GM19463 (cell line): ENCODE data around the gene PARP16.
A peak's percentile ranks its signal among the peaks of the same experiment; 100 is the strongest.

ENCODE experiments used
- ATAC-seq: cut with Tn5 transposase; IDR thresholded peaks from one replicate; pipeline ENCODE4 v1.9.1; 2021; ENCODE audit warnings: mild to moderate bottlenecking, moderate library complexity; ENCODE audit not compliant: unreplicated experiment

PARP16 gene, protein sequence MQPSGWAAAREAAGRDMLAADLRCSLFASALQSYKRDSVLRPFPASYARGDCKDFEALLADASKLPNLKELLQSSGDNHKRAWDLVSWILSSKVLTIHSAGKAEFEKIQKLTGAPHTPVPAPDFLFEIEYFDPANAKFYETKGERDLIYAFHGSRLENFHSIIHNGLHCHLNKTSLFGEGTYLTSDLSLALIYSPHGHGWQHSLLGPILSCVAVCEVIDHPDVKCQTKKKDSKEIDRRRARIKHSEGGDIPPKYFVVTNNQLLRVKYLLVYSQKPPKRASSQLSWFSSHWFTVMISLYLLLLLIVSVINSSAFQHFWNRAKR

DNA sequence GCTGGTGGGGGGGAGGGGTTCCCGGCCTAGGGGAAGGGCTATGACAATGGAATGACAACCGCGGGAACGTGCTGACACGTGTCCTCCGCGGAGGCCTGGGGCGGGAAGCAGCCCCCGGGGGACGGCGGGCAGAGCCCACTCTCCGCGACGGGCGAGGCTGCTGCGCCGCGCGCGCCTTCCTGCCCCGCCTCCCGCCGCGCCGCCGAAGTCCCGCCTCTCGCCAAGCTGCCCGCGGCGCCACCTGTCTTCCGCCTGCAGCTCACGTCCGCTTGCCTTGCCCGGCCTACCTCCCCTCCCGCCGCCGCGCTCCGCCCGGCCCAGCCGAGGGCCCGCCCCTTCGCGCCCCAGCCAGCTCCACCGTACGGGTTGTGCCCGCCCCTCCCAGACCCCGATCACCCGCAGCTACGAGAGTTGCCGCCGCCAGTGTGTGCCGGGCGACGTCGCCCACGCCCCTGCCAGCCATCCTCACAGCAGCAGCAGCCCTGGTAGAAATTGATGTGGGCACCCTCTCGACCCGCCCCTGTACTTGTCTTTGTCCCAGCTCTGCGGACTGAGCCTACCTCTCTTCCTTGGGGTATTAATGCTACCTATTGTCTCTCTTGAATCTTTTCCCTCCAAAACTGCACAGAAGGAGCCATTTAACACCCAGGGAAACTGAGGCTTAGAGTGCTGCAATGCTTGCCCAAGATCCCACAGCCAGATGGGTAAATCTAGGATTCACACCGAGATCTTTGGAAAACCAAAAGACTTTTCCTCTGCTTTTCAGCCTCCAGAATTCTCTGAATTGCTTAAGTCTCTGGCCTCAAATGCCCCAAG, at the start of gene PARP16:
Gene PARP16 (minus strand): TSS at position 180 of the 816 bp plus-strand sequence. CDS start 457 bp downstream, outside the sequence.
- peak; percentile 95 for ATAC-seq

DNA sequence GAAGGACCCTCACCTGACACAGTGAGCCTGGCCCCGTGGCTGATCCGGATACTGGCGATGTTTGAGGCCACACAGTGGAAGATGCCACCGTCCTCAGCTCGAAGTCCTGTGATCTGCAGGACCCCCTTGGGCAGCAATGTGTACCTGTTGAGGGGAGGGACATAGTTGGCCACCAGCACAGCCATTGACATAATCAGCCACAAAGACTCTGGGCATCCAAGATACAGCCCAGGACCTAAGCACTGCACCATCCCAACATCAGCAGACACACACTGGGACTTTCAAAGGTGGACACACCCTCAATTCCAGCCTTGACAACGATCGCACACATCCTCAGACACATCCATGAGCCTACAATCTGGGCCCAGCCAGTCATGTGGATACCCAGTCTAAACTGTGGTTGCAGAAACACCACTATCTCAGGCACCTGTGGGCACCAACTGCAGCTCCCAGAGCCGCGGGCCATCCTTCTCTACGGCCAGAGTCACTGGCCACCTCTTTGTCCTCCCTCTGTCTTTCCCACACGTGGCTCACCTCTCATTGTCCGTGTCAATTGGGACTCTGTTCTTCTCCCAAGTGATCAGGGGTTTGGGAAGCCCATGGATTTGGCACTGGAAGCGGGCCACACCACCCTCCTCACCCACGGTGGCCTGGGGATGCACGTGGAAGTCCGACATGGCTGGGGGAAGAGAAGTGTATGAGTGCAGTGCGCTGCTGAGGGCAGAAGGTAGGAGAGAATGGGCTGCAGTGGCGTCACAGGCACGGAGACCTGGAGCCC, 48.8 kb upstream of the PARP16 start:
- no peak for ATAC-seq

- ATAC-seq = no peak
Observed at GRCh38 chr15:65334586-65335231, 48.0 kb upstream of the PARP16 start.

DNA sequence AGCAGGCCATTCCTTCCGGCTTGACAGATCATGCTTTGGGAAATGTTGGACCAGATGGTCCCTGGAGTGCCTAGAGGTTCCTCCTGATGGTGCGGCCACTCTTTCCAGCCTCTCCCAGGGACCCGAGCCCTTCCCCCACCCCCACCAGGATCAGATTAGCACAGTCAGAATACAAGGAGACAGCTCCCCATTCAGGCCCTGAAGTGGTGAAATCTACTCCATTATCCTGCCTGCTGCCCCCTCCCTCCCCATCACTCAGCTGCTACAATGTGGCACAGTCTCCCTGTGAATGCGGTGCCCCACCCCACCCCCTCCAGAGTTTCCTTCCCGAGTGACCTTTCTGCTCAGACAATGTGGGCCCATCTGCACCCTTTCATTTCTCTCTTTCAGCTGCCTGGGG, 47.2 kb upstream of the PARP16 start:
- ATAC-seq = no peak

DNA sequence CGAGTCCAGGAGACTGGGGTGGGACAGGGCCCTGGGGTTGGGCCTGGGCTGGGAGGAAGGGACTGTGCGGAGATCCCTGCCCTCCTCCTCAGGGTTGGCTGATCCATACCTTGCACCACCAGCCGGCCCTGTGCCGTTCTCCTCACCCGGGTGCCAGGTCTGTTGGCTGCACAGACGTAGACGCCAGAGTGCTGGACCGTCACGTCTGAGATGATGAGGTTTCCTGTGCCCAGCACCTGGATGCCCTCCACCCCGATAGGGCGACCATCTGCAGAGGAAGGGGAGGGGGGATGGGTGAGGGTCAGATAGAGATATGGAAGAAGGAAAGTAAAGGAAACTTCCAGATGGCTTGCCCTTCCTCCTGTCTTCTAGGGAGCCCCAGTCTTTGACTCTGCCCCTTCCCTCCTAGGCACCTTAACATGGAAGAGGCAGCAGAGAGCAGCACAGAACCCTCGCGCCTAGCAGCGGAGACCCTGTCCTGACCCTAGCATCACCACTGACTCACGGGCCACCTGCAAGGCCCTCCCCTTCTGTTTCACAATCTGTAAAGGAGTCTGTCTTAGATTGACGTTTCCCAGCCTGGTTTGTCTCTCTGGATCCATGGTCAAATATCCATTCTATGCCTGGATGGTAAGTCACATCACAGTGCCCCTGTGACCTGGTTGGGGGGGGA, 46.6 kb upstream of the PARP16 start:
- no peak for ATAC-seq

DNA sequence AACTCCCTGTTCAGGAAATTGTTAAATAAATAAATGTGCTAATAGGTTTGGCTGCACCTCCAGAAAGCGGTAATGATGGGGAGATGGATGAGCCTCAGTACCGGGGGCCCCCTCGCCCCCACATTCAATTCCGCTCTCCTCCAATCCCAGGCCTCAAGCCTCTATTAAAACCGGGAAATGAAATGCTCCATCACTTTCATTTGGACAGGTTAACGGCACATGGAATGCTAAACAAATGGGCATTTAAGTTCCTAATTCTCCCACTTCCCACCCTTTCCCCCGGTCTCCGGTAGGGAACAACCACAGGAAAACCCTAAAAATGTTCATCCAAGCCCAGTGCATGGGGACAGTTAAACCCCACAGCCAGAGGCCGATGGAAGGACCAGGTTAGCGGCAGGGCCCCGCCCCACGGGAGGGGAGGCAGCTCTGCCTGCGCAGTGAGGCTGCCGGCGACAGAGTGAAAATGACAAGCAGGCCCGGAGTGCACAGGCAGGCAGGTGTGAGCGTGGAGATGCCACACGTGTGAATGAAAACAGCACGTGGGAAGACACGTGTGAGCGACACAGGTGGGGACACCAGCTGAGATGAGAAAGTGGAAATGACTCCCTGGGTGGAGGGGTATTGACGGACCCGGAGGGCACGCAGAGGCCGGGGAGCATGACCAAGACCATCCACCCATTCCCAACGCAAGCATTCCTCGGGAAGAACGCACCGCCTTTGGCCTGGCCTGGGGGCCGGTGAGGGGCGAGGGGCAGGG, 45.9 kb upstream of the PARP16 start:
- no peak for ATAC-seq

DNA sequence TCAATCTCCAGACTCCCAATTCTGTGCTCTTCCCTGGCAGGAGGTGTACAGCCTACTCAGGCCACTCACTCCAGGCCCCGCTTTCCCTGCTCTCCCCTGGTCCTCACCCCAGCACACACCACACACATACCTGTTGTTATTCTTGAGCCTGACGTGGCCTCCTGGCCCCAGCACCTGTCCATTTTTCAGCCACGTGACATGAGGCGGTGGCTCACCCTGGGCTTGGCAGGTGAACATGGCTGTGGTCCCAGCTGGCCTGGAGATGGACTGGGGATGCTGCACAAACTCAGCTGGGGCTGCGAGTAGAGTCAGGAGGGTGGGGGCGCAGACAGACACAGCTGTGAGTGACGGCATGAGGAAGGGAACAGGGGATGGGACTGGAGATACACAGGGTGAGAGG, 45.1 kb upstream of the PARP16 start:
- no peak for ATAC-seq

DNA sequence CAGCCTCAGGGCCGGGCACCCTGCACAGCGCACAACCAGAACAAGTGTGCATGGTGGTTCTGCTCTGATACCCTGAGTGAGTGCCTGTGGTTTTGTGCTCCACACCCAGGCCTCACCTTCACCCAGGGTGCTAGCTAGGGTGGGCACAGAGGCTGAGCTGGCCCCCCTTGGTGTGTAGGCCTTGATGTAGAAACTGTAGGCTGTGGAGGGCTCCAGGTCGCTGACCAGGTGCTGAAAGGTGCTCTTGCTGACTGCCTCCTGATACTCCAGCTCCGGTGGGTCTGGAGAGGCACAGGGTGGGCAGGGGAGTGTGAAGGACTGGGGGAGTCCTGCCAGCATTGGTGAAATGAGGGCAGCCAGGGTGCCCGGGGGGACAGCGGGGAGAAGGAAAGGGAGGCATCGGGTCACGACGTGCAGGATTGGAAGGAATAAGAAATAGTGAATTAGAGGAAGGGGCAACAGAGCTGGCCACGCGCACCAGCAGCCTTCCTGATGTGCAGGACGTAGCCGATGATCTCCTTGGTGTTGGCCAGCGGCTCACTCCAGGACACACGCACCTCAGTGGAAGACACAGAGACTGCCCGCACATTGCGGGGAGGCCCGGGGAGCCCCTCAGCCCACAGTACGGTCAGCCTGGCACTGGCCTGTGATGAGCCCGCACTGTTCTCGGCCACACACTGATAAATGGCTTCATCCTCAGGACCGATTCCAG, 44.4 kb upstream of the PARP16 start:
- no peak for ATAC-seq

DNA sequence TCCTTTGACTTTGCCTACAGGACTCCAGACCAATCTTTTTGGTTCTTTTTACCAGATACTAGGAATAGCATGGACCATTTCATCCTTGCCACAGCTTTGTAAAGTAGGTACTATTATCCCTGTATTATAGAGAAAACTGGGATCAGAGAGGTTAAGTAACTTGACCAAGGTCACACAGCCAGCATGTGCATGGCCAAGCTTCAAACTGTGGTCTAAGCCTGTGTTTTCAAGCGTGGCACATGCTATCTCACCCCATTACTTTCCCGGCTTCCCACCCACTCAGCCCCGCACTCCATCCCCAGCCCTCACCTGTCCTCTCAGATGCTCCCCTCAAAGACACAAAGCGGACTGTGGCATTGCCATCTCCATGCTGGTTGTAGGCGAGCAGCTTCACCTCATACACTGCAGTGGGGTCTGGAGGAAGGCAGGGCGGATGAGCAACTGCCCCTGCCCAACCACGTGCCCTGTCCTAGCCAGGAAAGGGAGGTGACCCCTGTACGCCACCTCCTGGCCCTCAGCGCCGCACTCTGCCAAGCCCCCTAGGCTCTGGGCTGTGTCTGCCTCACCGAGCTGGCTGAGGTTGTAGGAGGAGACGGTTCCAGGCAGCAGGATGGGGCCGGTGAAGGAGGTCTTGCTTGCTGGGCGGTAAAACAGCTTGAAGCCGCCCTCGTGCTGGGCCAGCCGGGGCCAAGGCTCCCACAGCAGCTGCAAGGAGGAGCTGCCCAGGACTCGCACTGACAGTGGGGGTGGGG, 43.5 kb upstream of the PARP16 start:
- no peak for ATAC-seq

- no peak for ATAC-seq
Observed at GRCh38 chr15:65329288-65329983, 42.8 kb upstream of the PARP16 start.

- ATAC-seq = no peak
Observed at GRCh38 chr15:65328506-65329287, 42.0 kb upstream of the PARP16 start.

- no peak for ATAC-seq
Observed at GRCh38 chr15:65327651-65328393, 41.1 kb upstream of the PARP16 start.

- no peak for ATAC-seq
Observed at GRCh38 chr15:65326818-65327217, 40.1 kb upstream of the PARP16 start.

DNA sequence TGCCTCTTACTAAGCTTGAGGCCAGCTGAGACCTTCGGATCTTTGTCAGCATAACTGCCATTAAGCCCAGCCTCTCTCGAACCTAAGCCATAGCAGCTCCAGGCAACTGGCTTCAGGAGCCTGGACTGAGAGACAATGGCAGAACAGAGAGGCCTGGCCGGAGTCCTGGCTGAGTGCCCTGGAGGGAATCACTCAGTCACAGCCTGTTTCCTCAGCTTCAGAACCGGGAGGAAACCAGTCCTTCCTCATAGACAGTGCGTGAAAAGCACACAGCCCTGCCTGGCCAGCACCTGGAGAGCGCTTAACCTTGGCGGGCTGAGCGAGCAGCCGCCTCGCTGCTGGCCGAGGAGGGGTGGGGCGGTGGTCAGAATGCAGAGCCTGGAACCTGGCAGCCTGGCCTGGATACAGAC, 39.4 kb upstream of the PARP16 start:
- no peak for ATAC-seq

DNA sequence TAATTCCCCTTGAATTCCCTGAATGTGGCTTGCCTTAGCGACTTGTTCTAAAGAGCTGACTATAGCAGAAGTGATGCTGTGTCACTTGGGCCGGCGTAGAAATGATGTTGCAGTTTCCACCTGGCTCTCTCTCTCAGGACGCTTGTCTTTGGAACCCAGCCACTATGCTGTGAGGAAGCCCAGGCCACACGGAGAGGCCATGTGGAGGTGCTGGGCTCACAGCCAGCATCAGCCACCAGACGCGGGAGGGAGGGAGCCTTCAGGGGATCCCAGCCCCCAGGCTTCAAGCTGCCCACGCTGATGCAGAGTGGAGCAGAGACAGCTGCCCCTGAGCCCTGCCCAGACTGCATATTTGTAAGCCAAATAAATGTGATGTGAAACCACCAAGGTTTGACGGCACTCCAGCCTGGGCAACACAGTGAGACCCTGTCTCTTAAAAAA, 36.4 kb upstream of the PARP16 start:
- no peak for ATAC-seq

DNA sequence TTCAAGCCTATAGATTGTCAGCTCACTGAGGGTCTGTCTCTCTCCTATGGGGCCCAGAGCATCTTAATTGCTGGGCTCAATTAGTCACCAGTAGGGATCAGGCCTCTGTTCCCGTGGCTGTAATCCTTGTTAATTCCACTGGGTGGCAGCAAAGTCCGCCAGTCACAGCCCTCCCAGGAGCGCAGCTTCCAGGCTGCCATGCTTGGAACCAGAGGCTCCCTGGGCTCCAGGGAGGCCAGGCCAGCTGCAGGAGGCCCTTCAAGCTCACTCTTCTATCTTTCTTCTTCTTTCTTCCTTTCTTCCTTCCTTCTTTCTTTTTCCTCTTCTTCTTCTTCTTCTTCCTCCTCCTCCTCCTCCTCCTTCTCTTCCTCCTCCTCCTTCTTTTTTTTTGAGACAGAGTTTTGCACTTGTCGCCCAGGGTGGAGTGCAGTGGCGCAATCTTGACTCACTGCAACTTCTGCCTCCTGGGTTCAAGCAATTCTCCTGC, 32.2 kb upstream of the PARP16 start:
- ATAC-seq = peak; percentile 51
